HG03280 (cell line): ENCODE results near the gene CYB5D1.

Source experiments
- ATAC-seq: cut with Tn5 transposase; IDR thresholded peaks from one replicate; pipeline ENCODE4 v1.9.1; 2021; ENCODE audit warnings: mild to moderate bottlenecking, moderate library complexity; ENCODE audit not compliant: unreplicated experiment

The CYB5D1 gene

DNA sequence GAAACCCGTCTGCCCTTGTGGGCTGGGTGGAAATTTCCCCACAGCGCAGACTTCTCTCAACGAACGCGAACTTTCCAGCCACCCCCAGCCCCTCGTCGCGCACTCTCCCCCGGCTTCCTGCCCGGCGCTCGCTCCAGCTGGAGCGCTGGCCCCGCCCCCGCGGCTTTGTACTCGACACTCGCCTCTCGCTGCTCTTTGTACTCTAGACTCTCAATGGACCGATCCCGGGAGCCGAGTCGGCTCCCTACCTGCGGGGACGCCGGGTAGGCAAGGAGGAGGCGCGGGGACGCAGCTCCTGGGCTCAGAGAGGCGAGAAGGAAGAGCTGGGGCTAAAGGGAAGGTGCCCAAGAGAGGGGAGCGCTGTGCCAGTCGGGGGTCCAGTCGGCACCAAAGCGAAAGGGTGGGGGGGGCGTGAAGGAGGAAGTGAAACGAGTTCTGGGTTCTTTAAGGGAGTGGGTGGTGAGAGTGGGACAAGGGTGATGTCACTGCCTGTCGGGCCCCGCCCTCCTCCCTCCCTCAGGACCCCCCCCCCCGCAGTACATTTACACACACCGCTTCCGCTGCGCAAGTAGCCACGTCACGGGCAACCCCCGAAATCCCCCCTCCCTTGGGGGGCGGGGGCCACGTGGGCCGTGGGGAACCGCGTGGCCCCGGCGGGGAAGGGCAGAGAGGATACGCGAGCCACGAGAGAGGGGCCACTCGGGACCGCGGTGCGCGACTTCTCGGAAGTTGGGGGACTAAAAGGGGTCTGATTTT is 14.1 kb upstream of the CYB5D1 start:
- ATAC-seq: peak; percentile 36

GRCh38 chr17:7844292-7845154 is 13.3 kb upstream of the CYB5D1 start:
- ATAC-seq: peak; percentile 43

DNA sequence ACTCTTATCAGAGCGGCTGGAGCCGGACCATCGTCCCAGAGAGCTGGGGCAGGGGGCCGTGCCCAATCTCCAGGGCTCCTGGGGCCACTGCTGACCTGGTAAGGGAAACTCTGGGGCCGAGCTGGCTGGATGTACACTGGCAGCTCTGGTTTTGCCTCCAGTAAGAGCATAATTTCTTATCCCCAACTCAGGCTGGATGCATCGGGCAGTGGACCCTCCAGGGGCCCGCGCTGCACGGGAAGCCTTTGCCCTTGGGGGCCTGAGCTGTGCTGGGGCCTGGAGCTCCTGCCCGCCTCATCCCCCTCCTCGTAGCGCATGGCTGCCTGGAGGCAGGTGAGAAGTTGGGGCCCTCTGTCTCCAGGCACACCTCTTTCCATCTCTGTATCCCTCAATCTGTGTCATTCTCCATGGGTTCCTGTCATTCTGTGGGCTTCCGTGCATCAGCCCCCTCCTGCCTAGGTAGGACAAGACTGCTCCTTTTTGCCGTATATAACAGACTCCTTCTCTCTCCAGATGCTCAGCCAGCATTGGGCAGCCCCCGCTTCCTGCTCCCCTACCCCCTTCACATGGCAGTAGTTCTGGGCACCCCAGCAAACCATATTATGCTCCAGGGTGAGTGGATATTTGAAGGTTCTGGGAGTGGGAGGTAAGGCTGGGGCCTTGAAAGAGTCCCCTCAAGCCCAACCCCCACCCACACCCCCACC is 12.3 kb upstream of the CYB5D1 start:
- no peak for ATAC-seq

- ATAC-seq: no peak
These were observed 11.6 kb upstream of the CYB5D1 start for GRCh38 chr17:7846063-7846735.

DNA sequence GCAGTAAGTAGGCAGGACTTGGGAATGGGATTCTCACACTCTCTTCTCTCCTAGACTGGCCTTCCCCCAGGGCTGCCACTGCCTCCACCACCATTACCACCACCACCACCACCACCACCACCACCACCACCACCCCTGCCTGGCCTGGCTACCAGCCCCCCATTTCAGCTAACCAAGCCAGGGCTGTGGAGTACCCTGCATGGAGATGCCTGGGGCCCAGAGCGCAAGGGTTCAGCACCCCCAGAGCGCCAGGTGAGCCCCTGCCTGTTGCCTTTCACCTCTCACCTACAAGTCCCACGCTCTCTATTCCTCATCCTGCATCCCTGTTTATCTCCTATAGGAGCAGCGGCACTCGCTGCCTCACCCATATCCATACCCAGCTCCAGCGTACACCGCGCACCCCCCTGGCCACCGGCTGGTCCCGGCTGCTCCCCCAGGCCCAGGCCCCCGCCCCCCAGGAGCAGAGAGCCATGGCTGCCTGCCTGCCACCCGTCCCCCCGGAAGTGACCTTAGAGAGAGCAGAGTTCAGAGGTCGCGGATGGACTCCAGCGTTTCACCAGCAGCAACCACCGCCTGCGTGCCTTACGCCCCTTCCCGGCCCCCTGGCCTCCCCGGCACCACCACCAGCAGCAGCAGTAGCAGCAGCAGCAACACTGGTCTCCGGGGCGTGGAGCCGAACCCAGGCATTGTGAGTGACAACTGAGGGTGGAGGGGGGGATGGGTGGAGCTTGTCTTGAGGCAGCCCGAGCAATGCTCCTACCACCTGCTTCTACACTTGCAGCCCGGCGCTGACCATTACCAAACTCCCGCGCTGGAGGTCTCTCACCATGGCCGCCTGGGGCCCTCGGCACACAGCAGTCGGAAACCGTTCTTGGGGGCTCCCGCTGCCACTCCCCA is 10.8 kb upstream of the CYB5D1 start:
- no peak for ATAC-seq

GRCh38 chr17:7848131-7848579 is 9.6 kb upstream of the CYB5D1 start:
- no peak for ATAC-seq

- no peak for ATAC-seq
These were observed 9.1 kb upstream of the CYB5D1 start for GRCh38 chr17:7848739-7849129.

- no peak for ATAC-seq
These were observed 8.6 kb upstream of the CYB5D1 start for GRCh38 chr17:7849130-7849750.

- ATAC-seq: no peak
These were observed 7.9 kb upstream of the CYB5D1 start for GRCh38 chr17:7849751-7850504.

DNA sequence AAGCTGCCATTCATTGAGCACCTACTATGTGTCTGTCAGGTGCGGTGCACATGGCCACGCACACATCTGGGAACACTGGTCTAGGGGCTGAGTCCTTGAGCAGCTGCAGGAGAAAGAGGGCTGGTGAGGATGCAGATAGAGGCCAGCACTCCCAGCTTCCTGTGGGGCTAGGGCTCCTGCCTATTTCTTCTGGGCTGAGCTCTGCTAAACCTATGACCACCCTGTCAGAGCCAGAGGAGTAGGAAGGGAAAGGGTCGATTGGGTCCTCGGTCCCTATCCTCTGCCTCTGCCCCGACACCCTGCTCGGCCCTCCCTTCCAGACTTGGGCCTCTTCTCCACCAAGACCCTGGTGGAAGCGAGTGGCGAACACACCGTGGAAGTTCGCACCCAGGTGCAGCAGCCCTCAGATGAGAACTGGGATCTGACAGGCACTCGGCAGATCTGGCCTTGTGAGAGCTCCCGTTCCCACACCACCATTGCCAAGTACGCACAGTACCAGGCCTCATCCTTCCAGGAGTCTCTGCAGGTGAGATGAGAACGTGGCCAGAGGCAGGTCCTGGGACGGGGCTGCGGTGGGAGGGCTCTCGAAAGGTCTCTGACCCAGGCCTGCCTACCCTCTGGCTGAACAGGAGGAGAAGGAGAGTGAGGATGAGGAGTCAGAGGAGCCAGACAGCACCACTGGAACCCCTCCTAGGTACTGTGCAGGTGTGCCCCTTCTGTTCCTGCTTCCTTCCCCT is 6.9 kb upstream of the CYB5D1 start:
- no peak for ATAC-seq

- ATAC-seq: peak; percentile 66
These were observed 6.2 kb upstream of the CYB5D1 start for GRCh38 chr17:7851438-7852261.

GRCh38 chr17:7852262-7852670 is 5.5 kb upstream of the CYB5D1 start:
- ATAC-seq: no peak

DNA sequence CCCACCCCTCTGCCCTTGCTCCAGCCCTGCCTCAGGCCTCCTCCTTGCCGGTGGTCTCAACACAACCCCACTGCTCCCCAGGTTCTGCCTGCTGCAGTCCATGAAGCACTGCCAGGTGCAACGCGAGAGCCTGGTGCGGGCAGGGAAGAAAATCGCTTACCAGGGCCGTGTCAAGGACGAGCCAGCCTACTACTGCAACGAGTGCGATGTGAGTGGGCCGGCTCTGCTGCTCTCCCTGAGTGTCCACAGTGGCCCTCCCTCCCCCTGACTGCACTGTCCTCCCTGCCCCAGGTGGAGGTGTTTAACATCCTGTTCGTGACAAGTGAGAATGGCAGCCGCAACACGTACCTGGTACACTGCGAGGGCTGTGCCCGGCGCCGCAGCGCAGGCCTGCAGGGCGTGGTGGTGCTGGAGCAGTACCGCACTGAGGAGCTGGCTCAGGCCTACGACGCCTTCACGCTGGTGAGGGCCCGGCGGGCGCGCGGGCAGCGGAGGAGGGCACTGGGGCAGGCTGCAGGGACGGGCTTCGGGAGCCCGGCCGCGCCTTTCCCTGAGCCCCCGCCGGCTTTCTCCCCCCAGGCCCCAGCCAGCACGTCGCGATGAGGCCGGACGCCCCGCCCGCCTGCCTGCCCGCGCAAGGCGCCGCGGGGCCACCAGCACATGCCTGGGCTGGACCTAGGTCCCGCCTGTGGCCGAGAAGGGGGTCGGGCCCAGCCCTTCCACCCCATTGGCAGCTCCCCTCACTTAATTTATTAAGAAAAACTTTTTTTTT is 4.7 kb upstream of the CYB5D1 start:
- no peak for ATAC-seq

- ATAC-seq: no peak
These were observed 4.1 kb upstream of the CYB5D1 start for GRCh38 chr17:7853691-7854038.

DNA sequence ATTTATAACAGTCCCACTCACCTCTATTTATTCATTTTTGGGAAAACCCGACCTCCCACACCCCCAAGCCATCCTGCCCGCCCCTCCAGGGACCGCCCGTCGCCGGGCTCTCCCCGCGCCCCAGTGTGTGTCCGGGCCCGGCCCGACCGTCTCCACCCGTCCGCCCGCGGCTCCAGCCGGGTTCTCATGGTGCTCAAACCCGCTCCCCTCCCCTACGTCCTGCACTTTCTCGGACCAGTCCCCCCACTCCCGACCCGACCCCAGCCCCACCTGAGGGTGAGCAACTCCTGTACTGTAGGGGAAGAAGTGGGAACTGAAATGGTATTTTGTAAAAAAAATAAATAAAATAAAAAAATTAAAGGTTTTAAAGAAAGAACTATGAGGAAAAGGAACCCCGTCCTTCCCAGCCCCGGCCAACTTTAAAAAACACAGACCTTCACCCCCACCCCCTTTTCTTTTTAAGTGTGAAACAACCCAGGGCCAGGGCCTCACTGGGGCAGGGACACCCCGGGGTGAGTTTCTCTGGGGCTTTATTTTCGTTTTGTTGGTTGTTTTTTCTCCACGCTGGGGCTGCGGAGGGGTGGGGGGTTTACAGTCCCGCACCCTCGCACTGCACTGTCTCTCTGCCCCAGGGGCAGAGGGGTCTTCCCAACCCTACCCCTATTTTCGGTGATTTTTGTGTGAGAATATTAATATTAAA is 3.6 kb upstream of the CYB5D1 start:
- no peak for ATAC-seq
